ENCODE measurements around the gene PROS1.
A peak's percentile ranks its signal among the peaks of the same experiment; 100 is the strongest.
"Not testable (repeated sequence)": the region's sequence is repeated elsewhere in the genome, so short reads cannot be mapped to it uniquely, and the experiment has no call there.

The PROS1 gene

DNA sequence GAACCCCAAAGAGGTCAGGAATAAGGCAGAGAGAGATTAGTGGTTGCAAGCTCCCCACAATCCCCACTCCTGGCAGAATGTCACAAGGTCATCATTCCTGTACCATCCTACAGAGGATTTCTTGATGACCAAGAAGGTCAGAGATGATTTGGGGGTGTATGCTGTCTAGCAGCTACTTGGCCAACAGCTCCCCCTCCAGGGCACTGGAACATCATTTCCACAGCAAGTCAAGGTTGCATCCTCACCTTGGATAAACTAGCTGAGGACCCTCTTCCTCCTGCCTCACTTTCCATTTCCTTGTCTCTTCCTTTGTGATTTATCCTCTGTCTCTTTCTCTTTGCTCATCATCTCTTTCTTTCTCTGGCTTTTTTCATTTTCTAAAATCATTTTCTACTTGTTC, 106.3 kb downstream of the PROS1 start:
- DNase-seq: peak in 1 of 2 experiments; percentile 9

DNA sequence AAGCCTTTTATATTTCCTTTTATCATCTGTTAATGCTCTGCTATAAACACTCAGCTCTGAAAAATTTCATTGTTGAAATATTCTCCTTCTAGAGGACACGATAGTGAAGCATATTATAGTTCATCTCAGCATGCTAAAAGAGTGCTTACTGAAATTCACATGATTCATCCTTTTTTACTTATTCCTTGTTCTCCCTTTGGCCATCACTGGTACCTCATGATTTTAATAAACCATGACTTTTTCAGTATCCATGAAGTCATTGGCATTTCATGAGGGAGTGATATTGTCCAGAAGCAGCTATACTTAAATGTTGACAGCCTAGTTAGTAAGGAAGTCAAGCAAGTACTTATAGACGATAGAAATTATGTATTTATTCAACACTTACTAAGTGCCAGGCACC, 112.7 kb downstream of the PROS1 start:
- TF ChIP-seq GATA1 (IDR thresholded peaks at IDR 0.05; ENCODE audit: low read depth, low read length): no peak
- TF ChIP-seq POLR2A (IDR thresholded peaks at IDR 0.05; ENCODE audit: low read length): no peak

More for the DNA sequence above, 106.3 kb downstream of the PROS1 start:
- no peak for TF ChIP-seq GATA1 (IDR thresholded peaks at IDR 0.05; ENCODE audit: low read depth, low read length)
- no peak for TF ChIP-seq POLR2A (IDR thresholded peaks at IDR 0.05; ENCODE audit: low read length)

DNA sequence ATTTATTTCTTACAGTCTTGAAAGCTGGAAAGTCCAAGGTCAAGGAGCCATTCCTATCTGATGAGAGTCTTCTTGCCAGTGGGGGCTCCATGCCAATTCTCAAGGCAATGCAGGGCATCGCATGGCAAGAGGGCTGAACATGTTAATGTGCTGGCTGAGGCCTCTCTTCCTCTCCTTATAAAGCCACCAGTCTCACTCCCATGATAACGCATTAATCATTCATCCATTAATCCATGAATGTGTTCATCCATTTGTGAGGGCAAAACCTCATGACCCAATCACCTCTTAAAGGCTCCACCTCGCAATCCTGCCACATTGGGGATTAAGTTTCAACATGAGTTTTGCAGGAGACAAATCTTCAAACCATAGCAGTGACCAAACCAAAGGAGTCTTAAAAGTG, 118.3 kb downstream of the PROS1 start:
- DNase-seq: no peak
- TF ChIP-seq POLR2A (IDR thresholded peaks at IDR 0.05; ENCODE audit: low read length) (no peak), GATA1 (IDR thresholded peaks at IDR 0.05; ENCODE audit: low read depth, low read length) (no peak)

More for the DNA sequence above, 112.7 kb downstream of the PROS1 start:
- DNase-seq: no peak

DNA sequence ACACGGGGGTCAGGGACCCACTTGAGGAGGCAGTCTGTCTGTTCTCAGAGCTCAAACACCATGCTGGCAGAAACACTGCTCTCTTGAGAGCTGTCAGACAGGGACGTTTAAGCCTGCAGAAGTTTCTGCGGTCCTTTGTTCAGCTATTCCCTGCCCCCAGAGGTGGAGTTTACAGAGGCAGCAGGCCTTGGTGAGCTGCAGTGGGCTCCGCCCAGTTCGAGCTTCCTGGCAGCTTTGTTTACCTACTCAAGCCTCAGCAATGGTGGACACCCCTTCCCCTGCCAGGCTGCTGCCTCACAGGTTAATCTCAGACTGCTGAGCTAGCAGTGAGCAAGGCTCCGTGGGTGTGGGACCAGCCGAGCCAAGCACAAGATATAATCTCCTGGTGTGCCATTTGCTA, 121.5 kb downstream of the PROS1 start:
- not testable (repeated sequence) for DNase-seq

DNA sequence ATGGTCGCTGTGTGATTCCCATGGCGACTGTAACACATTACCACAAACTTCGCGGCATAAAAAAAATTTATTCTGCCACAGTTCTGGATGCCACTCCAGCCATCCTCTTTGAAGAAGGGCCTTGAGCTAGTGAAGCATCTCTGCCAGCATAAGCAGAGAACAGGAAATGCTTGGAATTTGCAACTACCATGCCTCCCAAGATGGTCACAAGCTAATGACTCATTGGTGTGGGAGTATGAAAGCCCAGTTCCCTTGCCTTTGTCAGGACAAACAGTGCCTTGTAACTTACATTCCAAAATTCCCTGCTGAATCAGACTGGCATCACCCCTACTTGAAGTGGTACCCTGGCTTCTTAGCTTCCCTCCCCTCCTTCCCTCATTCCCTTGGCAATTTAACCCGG, 129.7 kb downstream of the PROS1 start:
- TF ChIP-seq POLR2A (IDR thresholded peaks at IDR 0.05; ENCODE audit: low read length) (no peak), GATA1 (IDR thresholded peaks at IDR 0.05; ENCODE audit: low read depth, low read length) (no peak)
- no peak for DNase-seq

DNA sequence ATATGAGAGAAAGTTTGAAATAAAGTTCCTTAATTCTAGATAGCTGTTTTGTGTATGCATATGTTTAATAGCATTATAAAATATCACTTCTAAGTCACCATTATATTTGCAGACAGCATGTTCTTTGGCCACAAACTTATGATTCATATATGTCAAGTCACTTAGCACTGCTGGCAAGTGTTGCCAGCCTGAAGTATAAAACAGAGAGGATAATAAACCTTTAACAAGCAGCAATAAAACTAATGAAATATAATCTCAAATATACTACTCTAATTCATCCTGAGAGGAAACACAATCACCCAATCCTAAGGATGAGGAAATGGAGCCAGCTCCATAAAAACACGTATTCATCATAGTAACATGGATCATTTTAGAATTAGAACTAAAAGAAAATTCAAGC, 134.5 kb downstream of the PROS1 start:
- not testable (repeated sequence) for DNase-seq
